NCI-H1048 (cell line): ENCODE measurements around the gene TRMT13.
"Not testable (repeated sequence)": the region's sequence is repeated elsewhere in the genome, so short reads cannot be mapped to it uniquely, and the experiment has no call there.

Experiments used
- DNase-seq: peaks from one replicate; lab custom pipeline; 2025; lab: John Stamatoyannopoulos, UW

TRMT13 gene

DNA sequence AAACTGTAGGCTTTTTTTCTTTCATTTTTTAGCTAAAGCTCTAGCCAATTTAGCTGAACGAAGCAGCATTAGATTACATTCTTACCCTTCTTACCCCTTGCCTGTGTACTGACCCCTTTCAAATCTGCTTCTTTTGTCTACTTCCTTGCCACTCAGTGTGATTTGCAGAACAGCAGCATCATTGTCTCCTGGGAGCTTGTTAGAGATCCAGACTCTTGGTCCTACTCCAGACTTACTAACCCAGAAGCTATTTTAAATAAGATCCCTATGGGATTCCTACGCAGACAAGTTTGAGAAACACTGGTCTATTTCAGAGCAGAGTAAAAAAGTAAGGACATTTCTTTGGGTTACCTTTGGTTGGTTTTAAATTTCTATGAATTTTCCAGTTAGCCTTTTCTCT is 31.3 kb downstream of the TRMT13 start:
- DNase-seq: no peak

DNA sequence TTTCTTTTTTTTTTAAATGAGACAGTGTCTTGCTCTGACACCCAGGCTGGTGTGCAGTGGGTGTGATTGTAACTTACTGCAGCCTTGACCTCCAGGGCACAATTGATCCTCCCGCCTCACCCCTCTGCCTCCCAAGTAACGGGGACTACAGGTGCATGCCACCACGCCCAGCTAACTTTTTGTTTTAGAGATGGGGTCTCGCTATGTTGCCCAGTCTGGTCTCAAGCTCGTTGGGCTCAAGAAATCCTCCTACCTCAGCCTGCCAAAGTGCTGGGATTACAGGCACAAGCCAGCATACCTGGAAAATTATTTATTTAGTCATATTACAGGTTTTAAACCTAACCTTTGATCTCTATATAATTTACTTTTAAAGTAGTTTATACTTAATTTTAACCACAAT is 31.7 kb downstream of the TRMT13 start:
- no peak for DNase-seq

DNA sequence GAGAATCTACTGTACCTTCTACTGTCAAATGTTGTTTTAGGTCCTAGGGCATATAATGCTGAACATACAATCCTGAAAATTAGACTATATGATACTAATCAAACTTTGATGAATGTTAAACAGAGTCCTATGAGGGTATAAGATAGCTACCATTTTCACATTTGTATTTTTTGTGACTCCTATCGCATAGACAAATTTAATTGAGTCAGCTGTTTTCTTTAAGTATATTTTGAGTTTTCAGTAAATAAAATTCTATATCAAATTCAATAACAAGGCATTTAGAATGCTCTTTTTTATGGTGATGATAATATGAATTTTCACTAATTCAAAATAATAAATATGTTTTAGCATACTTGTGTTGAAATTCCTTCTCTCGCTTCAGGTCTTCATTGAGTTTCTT is 35.1 kb downstream of the TRMT13 start:
- no peak for DNase-seq

DNA sequence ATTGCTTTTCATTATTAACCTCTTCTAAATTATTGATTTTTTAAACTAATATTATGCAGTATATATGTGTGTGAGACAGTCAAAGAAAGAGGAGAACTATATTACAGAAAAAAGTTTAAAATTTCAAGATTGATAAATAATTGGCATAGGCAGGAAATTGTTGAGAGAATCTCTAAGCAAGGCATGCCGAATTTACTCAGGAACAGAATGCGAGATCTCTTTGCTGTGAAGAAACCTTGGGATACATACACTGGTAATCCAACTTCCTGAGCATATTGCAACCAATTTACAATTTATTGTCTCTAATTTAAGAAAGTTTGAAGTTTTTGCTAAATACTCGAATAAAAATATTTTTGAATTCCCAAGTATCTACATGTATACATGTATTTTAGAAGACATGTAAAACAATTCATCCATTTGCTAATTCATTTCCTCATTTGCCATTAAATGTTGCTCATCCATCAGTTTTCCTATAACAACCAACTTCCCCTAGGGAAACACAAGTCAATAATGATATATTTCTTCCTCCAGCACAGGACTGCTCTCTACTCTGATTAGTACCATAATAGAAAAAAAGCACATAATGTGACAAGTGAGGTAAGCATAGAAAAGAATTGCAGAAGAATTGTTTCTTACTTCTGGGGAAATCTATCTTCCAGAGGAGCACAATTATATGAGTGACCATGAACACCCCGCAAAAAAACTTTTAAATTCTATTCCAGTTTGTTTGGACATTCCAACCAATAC is 44.5 kb downstream of the TRMT13 start:
- no peak for DNase-seq

DNA sequence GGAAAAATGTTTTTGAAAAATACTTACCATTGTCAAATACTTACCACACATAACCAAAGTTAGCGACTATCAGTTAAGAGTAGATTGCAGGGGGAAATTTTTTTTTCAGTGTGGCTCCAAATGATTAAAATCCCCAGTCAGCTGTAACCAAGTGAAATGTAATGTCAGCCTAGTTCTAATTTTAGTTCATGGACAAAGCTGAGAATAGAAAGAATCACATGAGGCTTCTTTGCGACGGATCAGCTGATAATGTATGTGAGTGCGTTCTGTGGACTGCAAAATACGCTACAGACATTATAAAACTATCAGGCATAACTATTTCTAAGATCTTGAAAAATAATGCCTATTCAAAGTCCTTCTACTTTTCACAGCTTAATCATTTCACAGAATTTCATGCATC is 45.1 kb downstream of the TRMT13 start, which contains the start of gene LRRC39:
TSS of gene LRRC39 (minus strand) at position 166 of the 400 bp plus-strand sequence. CDS start 9,740 bp downstream, outside the sequence.
- no peak for DNase-seq

DNA sequence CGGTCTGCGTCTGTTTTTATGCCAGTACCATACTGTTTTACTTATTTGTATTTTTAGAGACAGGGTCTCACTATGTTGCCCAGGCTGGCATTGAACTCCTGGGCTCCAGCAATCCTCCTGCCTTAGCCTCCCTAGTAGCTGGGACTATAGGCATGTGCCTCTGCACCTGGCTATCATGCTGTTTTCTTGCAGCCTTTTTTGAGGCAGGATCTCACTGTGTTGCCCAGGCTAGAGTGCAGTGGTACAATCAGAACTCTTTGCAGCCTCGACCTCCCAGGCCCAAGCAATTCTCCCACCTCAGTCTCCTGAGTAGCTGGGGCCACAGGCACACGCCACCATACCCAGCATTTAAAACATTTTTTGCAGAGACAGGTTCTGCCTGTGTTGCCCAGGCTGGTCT is 50.4 kb downstream of the TRMT13 start:
- DNase-seq: no peak

DNA sequence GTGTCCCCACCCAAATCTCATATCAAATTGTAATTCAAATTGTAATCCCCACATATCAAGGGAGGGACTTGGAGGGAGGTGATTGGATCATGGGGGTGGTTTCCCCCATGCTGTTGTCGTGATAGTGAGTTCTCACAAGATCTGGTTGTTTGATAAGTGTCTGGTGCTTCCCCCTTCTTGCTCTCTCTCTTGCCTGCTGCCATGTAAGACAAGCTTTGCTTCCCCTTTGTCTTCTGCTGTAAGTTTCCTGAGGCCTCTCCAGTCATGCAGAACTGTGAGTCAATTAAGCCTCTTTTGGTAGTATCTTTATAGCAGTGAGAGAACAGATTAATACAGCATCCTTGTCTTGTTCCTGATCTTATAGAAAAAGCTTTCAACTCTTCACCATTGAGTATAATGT is 51.6 kb downstream of the TRMT13 start:
- no peak for DNase-seq

DNA sequence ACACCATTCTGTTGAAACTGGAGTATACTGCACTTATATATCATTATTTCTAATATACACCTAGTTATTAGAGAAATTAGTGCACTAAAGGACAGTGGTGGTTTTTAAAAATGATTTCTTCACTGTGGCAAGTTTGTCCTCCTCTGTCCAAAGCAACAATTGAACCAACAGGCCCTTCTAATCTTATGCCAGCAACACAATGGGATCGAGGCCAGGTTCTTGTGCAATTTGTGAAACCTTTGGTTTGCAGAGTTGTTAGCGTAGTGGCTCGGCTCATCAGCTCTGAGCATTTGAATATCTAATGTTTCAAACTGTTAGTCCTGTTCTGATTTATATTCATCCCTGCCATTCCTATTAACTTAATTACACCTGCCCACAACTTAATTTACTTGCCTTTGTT is 54.9 kb downstream of the TRMT13 start:
- peak; percentile 4 for DNase-seq

DNA sequence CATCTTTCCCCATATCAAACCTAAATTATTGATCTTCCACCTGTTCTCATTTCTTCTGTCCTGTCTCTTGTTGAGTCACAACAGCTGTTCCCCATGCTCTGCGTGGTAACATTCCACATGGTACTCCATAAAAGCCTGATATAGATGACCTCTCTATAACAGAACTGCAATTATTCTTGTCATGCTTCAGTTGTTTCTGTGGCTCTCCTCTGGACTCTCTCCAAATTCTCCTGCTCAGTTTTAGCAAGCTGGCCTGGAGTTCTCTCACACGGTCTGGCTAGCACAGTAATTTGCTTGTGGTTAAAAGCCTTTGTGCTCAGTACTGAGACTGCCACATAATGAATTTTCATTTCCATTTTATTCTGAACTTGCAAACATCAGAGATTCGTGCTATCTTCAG is 55.7 kb downstream of the TRMT13 start:
- DNase-seq: peak; percentile 38

DNA sequence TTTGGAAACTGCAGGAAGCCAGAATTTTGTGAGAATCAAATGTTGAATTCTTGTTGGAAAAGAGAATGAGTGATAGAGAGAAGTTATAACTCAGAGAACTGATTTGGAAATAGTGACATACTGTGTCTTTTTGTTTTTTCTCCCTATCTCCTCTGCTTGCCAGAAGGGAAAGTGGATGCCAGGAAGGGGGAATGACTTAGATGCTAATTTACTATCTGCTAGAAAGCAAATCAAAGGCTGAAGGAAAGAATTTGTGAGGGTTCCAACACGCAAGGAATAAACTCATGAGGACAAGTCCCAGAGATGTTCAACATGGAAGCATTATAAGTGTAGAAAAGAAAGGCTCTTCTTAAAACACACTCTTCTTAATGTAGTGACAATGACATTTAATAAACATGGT is 65.6 kb downstream of the TRMT13 start:
- no peak for DNase-seq

DNA sequence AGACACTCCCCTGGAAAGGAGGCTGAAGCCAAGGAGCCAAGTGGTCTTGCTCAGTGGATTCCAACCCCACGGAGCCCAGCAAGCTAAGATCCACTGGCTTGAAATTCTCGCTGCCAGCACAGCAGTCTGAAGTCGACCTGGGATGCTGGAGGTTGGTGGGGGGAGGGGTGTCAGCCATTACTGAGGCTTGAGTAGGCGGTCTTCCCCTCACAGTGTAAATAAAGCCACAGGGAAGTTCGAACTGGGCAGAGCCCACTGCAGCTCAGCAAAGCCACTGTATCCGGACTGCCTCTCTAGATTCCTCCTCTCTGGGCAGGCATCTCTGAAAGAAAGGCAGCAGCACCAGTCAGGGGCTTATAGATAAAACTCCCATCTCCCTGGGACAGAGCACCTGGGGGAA is 67.1 kb downstream of the TRMT13 start:
- DNase-seq: not testable (repeated sequence)
